Umbilical cord (tissue), 2 donors: Measurements from ENCODE around the gene CTDSPL. TPM values are rescaled to one million over a fixed set of nuclear protein-coding genes. Genes with fewer than 3 reads are reported as not detected.
A peak's percentile ranks its signal among the peaks of the same experiment; 100 is the strongest.

Source experiments
- DNase-seq: peaks from one replicate; pipeline ENCODE4 v3.0.0-alpha.2; 2015; ENCODE audit warnings: low spot score
- total RNA-seq: library from RNA; depleted of rRNA; stranded (reverse); fragments of >200 nt; gene quantifications from one replicate; pipeline ENCODE4 v1.2.3, GENCODE V29; 2014; ENCODE audit warnings: low replicate concordance; ENCODE audit not compliant: insufficient read depth

CTDSPL gene
- total RNA-seq, 1 donor from 2014 or later, result 33.9 TPM

DNA sequence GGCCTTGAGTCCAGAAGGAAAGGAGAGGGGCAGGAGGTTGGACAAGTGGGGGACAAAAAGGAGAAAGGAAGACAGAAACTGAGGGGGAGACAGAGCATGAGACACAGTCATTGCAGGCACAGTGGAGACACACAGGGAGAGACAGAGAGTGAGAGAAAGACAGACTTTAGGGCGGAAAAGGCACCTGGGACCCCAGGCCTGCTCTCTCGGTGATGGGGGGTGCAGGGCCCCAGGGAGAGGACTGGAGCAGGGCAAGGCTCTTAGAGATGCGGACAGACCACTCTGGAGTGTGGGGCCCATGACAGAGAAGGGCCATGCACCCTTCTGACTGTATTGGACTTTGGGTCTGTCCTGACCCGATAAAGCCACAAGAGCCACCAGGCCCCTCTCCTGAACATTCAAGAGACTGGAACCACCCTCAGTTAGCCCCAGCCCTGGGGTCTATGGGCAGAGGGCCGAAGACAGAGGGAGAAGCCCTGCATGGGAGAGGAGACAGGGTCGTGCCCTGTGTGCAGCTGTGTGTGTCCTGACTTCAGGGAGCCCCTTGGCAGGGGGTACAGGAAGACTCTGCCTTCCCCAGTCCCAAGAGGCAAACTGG lies 155.3 kb downstream of the CTDSPL start:
- DNase-seq, result no peak

DNA sequence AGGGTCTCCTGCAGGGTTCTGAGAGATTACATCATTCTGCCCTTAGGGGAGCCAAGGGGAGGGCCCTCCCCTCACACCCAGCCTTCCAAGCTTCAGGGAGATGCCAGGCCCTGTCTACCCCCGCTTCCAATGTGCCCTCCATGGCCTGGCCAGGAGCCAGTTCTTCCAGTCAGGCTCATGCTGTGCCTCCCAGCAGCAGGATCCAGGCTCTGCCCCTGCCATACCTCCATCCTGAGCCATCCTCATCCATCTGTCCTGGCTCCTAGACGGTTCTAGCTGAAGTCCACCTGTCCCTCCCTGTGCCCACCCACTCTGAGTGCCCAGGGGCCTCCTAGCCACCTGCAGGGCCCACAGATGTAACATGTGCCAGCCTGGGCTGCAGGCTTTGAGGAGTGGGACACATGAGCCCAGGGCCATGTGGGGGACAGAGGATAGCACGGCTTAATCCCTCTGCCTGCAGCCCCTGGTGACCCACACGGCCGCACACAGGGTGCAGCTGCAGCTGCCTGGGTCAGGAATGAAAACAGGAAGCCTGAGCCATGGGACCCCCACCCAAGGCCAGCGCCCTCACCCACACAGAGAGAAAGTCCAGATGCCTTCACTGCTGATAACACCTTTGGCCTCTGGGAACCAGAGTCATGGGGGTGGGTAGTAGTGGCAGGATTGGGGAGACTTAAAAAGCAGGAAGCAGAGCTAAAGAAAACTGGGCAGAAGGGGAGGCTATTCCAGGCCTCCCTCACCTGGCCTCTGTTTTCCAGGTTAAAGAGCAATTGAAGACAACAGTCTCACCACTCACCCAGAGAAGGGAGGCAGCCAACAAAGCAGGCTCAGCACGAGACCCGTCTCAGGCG lies 156.0 kb downstream of the CTDSPL start:
- DNase-seq, result no peak

- no peak for DNase-seq
These were observed 156.9 kb downstream of the CTDSPL start for GRCh38 chr3:38018296-38019266.

DNA sequence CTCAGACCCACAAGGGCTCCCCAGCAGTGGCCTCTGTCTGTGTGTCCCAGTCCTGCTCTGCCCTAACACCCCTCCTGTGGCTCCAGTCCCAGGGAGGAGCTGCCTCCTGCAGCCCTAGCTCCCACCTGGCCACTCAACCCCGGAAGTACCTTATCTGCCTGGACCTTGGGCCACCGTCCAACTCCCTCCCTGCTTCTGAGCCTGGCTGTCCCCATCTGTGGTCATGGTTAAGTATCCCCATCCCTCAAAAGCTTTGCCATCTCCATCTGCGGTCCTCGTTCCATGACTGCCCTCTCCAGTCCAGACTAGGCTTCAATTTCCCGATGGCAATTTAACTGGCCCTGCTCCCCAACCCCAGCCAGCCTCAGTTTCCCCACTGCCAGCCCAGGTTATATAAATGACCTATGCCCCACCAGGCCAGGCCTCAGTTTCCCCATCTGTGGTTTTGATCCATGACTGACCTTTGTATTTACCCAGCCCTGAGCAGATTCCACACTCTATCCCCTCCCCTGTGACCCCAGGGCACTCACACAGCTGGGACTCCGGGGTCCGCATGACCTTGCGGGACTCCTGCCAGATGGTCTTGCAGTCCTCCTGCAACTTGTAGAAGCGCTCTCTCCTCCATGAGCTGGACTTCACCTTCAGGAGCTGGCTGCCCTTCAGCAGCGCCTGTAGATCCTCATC lies 158.1 kb downstream of the CTDSPL start:
- DNase-seq, result no peak

DNA sequence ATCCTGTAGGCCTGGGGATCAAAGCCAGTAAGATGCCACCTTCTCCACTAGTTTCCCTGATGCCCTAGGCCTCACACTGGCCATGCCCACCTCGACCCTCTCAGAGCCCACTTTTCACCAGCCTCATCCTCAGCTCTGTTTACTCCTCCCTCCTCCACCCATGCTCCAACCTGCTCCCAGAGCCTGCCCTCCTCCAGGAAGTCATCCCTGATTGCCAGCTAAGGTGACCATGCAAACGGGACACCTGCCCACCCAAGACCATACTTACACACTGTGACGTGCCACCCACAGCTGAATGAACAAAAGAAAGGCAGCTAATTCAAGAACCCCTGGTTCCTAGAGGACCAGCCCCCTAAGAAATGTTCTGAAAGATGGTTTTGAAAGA lies 158.7 kb downstream of the CTDSPL start:
- no peak for DNase-seq

DNA sequence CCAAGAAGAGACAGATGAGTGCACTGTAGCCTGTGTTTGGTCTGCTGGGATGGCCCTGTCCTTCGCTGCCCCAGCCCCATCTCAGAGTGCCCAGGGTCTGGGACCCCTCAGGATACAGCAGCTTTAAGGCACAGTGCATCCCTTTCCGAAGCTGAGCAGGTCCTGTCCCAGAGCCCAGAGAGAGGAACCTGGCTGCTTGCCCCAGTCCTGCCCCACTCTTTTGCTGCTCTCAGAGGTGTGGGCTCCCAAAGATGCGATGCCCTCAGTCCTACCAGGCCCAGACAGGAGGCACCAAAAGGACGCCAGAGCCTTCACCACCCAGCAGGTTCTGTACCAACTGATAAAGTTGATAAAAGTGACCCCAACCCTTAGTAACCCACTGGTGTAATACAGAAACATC lies 159.5 kb downstream of the CTDSPL start:
- DNase-seq, result no peak

DNA sequence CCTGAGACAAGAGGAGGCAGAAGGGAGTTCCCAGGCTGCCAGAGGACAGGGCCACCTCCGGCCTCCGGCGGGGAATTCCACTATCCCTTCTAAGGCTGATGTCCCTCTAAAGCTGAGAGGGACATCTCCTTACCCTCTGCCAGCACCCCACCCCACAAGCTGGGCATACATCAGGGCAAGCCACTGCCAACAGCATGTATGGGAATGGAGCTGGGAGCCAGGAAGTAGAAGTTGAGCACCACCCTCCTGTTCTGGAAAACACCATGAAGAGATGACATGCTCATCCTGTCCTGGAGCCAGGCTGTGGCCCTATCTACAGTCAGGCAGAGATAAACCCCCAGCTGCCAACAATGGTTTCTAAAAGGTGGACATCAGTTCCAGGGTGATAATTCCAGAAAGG lies 160.6 kb downstream of the CTDSPL start:
- DNase-seq, result no peak

- DNase-seq, result no peak
These were observed 161.4 kb downstream of the CTDSPL start for GRCh38 chr3:38022896-38023709.

DNA sequence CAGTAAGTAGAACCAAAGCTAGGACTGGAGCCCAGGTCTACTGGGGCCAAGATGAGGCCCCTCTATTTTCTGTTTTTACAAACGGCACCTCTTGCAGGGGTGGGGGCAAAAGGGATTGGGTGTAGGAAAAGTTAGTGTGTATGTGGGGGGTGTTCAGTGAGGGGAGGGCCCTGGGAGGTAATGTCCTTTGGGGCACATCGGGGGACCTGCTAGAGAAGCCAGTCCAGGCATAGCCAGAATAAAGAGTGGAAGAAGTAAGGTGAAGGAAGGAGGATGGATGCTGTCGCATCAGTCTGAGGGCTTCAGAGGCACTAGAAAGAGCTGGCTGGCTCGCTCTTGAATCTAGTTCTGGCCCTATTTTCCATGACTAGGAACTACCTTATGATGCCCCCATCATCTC lies 165.2 kb downstream of the CTDSPL start:
- no peak for DNase-seq

DNA sequence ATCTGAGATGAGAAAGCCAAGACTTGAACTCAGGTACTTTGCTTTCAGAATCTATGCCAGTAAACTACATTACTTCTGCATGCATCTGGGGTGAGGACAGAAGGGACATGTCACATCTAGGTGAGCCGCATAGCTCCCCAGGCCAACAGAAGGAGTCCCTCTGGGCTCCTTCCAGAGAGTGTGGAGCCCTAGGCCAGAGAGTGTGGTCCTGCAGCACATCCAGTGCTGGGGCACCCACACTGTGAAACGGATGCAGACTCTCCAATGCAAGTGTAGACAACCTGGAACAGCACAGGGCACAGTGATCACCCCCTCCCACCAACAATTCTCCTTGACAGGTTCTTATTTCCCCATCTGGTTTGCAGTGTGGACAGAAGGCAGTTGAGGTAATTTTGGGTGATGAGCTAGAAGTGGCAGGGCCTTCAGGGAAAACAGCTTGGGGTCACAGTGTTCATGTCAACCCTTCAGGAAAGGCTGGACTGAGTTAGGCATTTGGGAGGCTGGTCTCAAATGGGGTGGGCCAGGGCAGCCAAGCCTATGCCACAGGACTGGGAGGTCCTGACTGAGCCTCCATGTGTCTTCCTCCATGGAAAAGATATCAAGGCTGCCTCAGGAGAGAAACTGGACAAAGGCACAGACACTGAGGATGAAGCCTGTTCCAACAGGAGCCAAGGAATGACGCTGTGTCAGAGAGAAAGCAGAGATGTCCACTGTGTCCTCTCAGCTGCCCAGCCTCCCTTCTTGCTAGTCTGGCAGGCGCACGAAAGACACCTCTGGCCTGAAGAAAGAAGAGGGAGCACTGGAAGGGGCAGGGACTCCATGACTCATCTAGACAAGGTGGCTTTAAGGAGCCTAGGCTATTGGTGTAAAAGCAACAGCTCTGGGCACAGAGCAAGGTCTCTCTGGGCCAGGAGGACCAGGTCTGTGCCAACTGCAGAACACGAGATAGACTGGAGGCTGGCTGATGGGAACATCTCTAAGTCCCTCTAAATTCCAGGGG lies 166.1 kb downstream of the CTDSPL start:
- no peak for DNase-seq

GRCh38 chr3:38028621-38029361 lies 167.1 kb downstream of the CTDSPL start:
- peak; percentile 42 for DNase-seq

DNA sequence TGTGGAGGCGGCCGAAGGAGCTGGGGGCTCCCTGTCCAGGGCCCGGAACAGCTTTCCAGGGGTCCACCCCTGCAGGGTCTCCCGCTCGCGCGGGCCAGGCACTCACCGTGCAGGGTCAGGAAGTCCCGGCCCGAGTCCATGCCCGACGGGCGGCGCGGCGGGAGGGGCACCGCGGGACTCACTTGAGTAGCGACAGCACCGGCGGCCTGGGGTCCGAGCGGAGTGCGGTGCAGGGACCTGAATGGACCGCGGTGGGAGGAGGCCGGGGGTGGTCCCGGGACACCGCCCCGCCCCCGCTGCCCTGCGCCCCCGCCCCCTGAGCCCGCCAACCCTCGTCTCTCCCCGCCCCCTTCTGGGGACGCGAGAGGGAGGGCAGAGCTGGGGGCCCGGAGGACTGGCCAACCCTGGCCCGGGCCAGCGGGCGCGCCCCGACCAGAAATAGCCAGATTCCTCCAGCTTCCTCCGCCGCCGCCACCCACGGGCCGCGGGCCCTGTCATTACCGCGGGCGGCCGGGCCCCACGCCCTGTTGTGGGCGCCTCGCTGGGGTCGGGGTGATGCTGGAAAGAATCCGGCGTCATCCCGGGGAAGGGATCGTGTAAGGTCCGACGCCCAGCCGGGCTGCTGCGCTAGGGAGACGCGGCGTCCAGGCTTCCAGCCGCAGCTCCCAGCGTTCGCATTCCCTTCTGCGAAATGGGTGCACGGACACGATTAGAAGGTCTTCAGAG lies 167.9 kb downstream of the CTDSPL start, which contains the start of gene PLCD1:
Gene PLCD1, minus strand, starts transcription at position 243 of the 726 bp plus-strand sequence. Its CDS starts 103 bp downstream, at position 140.
- DNase-seq, result peak; percentile 89

- DNase-seq, result no peak
These were observed 168.7 kb downstream of the CTDSPL start for GRCh38 chr3:38030126-38031021.

- peak; percentile 20 for DNase-seq
These were observed 169.6 kb downstream of the CTDSPL start for GRCh38 chr3:38031022-38031994.

DNA sequence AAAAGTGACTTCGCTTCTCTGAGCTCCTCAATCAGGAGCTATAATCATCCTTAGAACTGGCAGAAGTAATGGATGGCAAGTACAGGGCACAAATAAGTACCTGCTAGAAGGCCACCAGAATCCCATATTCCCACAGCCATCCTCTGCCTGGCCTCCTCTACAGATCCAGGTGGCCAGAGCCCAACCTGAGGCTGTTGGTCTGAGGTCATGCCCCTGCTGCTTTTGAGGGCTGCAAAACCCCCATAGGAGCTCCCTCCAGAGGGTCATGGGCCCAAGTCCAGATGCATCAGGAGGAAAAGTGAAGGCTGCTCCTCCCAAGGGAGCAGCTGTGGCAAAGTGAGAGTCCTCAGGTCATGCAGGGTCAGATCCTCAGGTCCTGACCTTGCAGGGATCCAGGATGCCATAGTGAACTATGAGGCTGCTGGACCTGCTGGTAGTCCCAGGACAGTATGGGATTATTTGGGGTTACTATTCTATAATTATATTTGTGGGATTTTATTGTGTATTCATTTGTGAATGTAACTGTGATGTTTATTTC lies 170.7 kb downstream of the CTDSPL start:
- no peak for DNase-seq
